Body of pancreas (tissue), 4 donors: ENCODE results near the gene GFOD1.

Experiments used
- CTCF ChIP-seq, 7 experiments: fragments of 450-650 bp in 4 of 7; fragments of 200-600 bp in 3 of 7; sonication (generic) in 3 of 7; IDR thresholded peaks; one replicate each; pipeline ENCODE4 v1.5.1; 2016 to 2019; ENCODE audit warnings: antibody characterized with exemption in 7 of 7
- POLR2A ChIP-seq, 3 donors: fragments of 450-650 bp; IDR thresholded peaks; one replicate each; pipeline ENCODE4 v1.6.1; 2016; ENCODE audit warnings: antibody characterized with exemption in 3 of 3, mild to moderate bottlenecking in 2 of 3

DNA sequence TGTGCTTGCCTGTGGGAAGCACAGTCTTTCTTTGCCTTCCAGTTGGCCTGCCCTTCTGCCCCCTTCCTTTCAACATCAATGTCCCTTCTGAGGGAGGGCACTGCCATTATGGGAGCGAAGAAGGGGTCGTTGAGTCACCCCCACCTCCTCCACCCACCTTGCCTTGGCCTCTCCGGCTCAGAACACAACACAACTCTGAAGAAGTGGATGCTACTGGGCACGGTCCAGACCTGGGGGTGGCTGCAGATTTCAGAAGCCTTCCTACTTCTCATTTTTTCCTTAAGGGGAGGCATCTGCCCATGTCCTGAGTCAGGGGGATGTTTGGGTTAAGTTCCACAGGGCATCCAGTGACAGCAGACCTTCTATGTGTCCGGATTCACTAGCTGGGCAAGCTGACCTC, 72.1 kb downstream of the GFOD1 start:
- no peak for TF ChIP-seq CTCF (IDR thresholded peaks at IDR 0.05)
- TF ChIP-seq POLR2A (IDR thresholded peaks at IDR 0.05) = no peak
